ENCODE measurements around the gene TDRD9. TPM values are rescaled to one million over a fixed set of nuclear protein-coding genes. Genes with fewer than 3 reads are reported as not detected.
"Not testable (repeated sequence)": the region's sequence is repeated elsewhere in the genome, so short reads cannot be mapped to it uniquely, and the experiment has no call there.

Gene TDRD9
- total and polyA plus RNA-seq, 2 of the 4 experiments (the other 2 are of a cell fraction): 0.07 to 0.18 TPM

GRCh38 chr14:103887557-103888115, 40.6 kb upstream of the TDRD9 start:
- Histone ChIP-seq H2BK120ac (ENCODE audit: low read depth, low read length) (no peak overlapping the region), H3K4me2 (ENCODE audit: low read depth, low read length) (no peak overlapping the region), H4K5ac (ENCODE audit: low read depth, low read length) (no peak overlapping the region), H3K9me1 (ENCODE audit: insufficient read depth, low read length) (no peaks in the 10 kb centered on the region), H2BK5ac (ENCODE audit: low read depth, low read length, poor library complexity, severe bottlenecking) (no peak overlapping the region), H3K4me3 (ENCODE audit: insufficient read depth, low read depth, low read length) (no peak overlapping the region), H2AK9ac (replicated peaks; ENCODE audit: low read depth, low read length, poor library complexity) (no peak overlapping the region), H3K79me1 (ENCODE audit: low read depth in 1 of 2, low read length in 2 of 2) (no peaks in the 10 kb centered on the region), H3K27me3 (ENCODE audit: control insufficient read depth, insufficient read depth, low read length) (peaks cover 15% of the 10 kb centered on the region; the same call in 1 of the 2 replicates), H3K14ac (replicated peaks; ENCODE audit: low read depth, low read length) (no peak overlapping the region), H2BK20ac (ENCODE audit: low read depth, low read length) (no peak overlapping the region), H3K18ac (ENCODE audit: low read depth, low read length) (no peak overlapping the region), H3K4me1 (ENCODE audit: control insufficient read depth, insufficient read depth, low read length) (no peaks in the 10 kb centered on the region; the same call in 1 of the 2 replicates), H3K23ac (ENCODE audit: low read depth, low read length) (no peak overlapping the region), H4K20me1 (ENCODE audit: insufficient read depth, low read length) (no peaks in the 10 kb centered on the region), H3K36me3 (ENCODE audit: control insufficient read depth, insufficient read depth, low read length) (no peaks in the 10 kb centered on the region), H4K8ac (ENCODE audit: low read depth in 2 of 2, low read length in 2 of 2) (no peak overlapping the region), H4K91ac (ENCODE audit: insufficient read depth, low read depth, low read length) (no peak overlapping the region), H3K56ac (ENCODE audit: extremely low read depth, insufficient read depth, low read length) (no peak overlapping the region), H3K9me3 (ENCODE audit: control insufficient read depth, insufficient read depth, low read length) (no peaks in the 10 kb centered on the region), H3K9ac (ENCODE audit: low read depth, low read length) (no peak overlapping the region), H2AK5ac (ENCODE audit: low read depth, low read length) (no peak overlapping the region), H3K27ac (ENCODE audit: insufficient read depth, low read length) (no peak overlapping the region), H2AFZ (replicated peaks; ENCODE audit: low read length, poor library complexity) (no peak overlapping the region), H3K4ac (ENCODE audit: low read depth, low read length) (no peak overlapping the region), H2BK15ac (ENCODE audit: low read depth, low read length) (no peak overlapping the region)
- DNase-seq: no peak
- intact Hi-C loops (cut with micrococcal nuclease): no loop called here
- ChIA-PET POLR2A (ENCODE audit: unreplicated experiment) (no interaction called here), CTCF (no interaction called here)
- in situ Hi-C loops (cut with MboI; ENCODE audit: low sequenced_read_pairs): no loop called here
- BruUV-seq (replicated peaks): no TSS peak
- dilution Hi-C loops (cut with HindIII; ENCODE audit: low sequenced_read_pairs, unreplicated experiment): no loop called here
- WGBS, 2 experiments (ENCODE audit: extremely low coverage in 2 of 2, insufficient read length in 1 of 2): 76% methylated on average over 4 of the region's 10 CpGs; no CpG with 5 or more reads in 1 of the 2 experiments
- TF ChIP-seq CEBPB (IDR thresholded peaks at IDR 0.05; ENCODE audit: low read depth, low read length): no peak
- TF ChIP-seq, protein P1, sequence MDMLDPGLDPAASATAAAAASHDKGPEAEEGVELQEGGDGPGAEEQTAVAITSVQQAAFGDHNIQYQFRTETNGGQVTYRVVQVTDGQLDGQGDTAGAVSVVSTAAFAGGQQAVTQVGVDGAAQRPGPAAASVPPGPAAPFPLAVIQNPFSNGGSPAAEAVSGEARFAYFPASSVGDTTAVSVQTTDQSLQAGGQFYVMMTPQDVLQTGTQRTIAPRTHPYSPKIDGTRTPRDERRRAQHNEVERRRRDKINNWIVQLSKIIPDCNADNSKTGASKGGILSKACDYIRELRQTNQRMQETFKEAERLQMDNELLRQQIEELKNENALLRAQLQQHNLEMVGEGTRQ (IDR thresholded peaks at IDR 0.05; ENCODE audit: low read depth, low read length): no peak
- TF ChIP-seq RCOR1 (IDR thresholded peaks at IDR 0.05; ENCODE audit: insufficient replicate concordance, low read length): no peak
- no peak for TF ChIP-seq MXI1 (IDR thresholded peaks at IDR 0.05; ENCODE audit: borderline replicate concordance, low read depth, low read length)
- no peak for ATAC-seq (ENCODE audit: low read depth)

GRCh38 chr14:103889002-103889312, 39.3 kb upstream of the TDRD9 start:
- H3K27ac ChIP-seq (ENCODE audit: insufficient read depth, low read length); H3K23ac ChIP-seq (ENCODE audit: low read depth, low read length); H2BK5ac ChIP-seq (ENCODE audit: low read depth, low read length, poor library complexity, severe bottlenecking); H4K8ac ChIP-seq (ENCODE audit: low read depth in 2 of 2, low read length in 2 of 2); H3K4ac ChIP-seq (ENCODE audit: low read depth, low read length); H3K9me3 ChIP-seq (ENCODE audit: control insufficient read depth, insufficient read depth, low read length); H2BK120ac ChIP-seq (ENCODE audit: low read depth, low read length); H3K36me3 ChIP-seq (ENCODE audit: control insufficient read depth, insufficient read depth, low read length); H4K5ac ChIP-seq (ENCODE audit: low read depth, low read length); H3K18ac ChIP-seq (ENCODE audit: low read depth, low read length); H2AK9ac ChIP-seq (replicated peaks; ENCODE audit: low read depth, low read length, poor library complexity); H3K4me1 ChIP-seq (ENCODE audit: control insufficient read depth, insufficient read depth, low read length); DNase-seq; dilution Hi-C loops (cut with HindIII; ENCODE audit: low sequenced_read_pairs, unreplicated experiment); H2AK5ac ChIP-seq (ENCODE audit: low read depth, low read length); ATAC-seq (ENCODE audit: low read depth); H3K4me2 ChIP-seq (ENCODE audit: low read depth, low read length); H4K91ac ChIP-seq (ENCODE audit: insufficient read depth, low read depth, low read length); BruUV-seq (replicated peaks); H2AFZ ChIP-seq (replicated peaks; ENCODE audit: low read length, poor library complexity); intact Hi-C loops (cut with micrococcal nuclease); H3K56ac ChIP-seq (ENCODE audit: extremely low read depth, insufficient read depth, low read length); H3K9me1 ChIP-seq (ENCODE audit: insufficient read depth, low read length); POLR2A ChIA-PET (ENCODE audit: unreplicated experiment); in situ Hi-C loops (cut with MboI; ENCODE audit: low sequenced_read_pairs); H3K14ac ChIP-seq (replicated peaks; ENCODE audit: low read depth, low read length); CTCF ChIA-PET; H2BK20ac ChIP-seq (ENCODE audit: low read depth, low read length); H4K20me1 ChIP-seq (ENCODE audit: insufficient read depth, low read length); H3K9ac ChIP-seq (ENCODE audit: low read depth, low read length); H3K79me1 ChIP-seq (ENCODE audit: low read depth in 1 of 2, low read length in 2 of 2); H3K4me3 ChIP-seq (ENCODE audit: insufficient read depth, low read depth, low read length); H2BK15ac ChIP-seq (ENCODE audit: low read depth, low read length): not testable (repeated sequence)
- peaks cover 13% of the 10 kb centered on the region; the same call in 1 of the 2 replicates for H3K27me3 ChIP-seq (ENCODE audit: control insufficient read depth, insufficient read depth, low read length)
- WGBS, 2 experiments (ENCODE audit: extremely low coverage in 2 of 2, insufficient read length in 1 of 2): 93% methylated on average over 5 of the region's 8 CpGs; no CpG with 5 or more reads in 1 of the 2 experiments

Measured in IMR-90 (cell line).